GM03348 (cell line): ENCODE data around the gene RFPL1.
A peak's percentile ranks its signal among the peaks of the same experiment; 100 is the strongest.

Experiments used
- DNase-seq: peaks from one replicate; pipeline ENCODE4 v3.0.0; 2012; ENCODE audit warnings: low spot score

The RFPL1 gene

GRCh38 chr22:29443452-29443851 is 5.1 kb downstream of the RFPL1 start:
- no peak for DNase-seq

- DNase-seq, result no peak
Observed at GRCh38 chr22:29443861-29444792, 5.7 kb downstream of the RFPL1 start.

- no peak for DNase-seq
Observed at GRCh38 chr22:29445508-29445907, 7.1 kb downstream of the RFPL1 start.

GRCh38 chr22:29447906-29448305 is 9.5 kb downstream of the RFPL1 start:
- DNase-seq, result no peak

- no peak for DNase-seq
Observed at GRCh38 chr22:29449296-29449875, 11.0 kb downstream of the RFPL1 start.

- DNase-seq, result no peak
Observed at GRCh38 chr22:29450222-29450621, 11.8 kb downstream of the RFPL1 start.

- no peak for DNase-seq
Observed at GRCh38 chr22:29451863-29452262, 13.5 kb downstream of the RFPL1 start.

GRCh38 chr22:29454276-29454675 is 15.9 kb downstream of the RFPL1 start:
- no peak for DNase-seq

GRCh38 chr22:29456211-29456671 is 17.9 kb downstream of the RFPL1 start:
- no peak for DNase-seq

GRCh38 chr22:29457730-29458129 is 19.3 kb downstream of the RFPL1 start:
- DNase-seq, result peak; percentile 54

- peak; percentile 43 for DNase-seq
Observed at GRCh38 chr22:29458551-29458950, 20.2 kb downstream of the RFPL1 start.

GRCh38 chr22:29459773-29460172 is 21.4 kb downstream of the RFPL1 start:
- no peak for DNase-seq

GRCh38 chr22:29461263-29461662 is 22.9 kb downstream of the RFPL1 start:
- no peak for DNase-seq

GRCh38 chr22:29463629-29464028 is 25.2 kb downstream of the RFPL1 start:
- DNase-seq, result no peak

GRCh38 chr22:29464581-29464980 is 26.2 kb downstream of the RFPL1 start:
- DNase-seq, result no peak

GRCh38 chr22:29469755-29470154 is 31.4 kb downstream of the RFPL1 start:
- DNase-seq, result no peak

GRCh38 chr22:29470159-29470855 is 31.9 kb downstream of the RFPL1 start:
- DNase-seq, result peak; percentile 86

- DNase-seq, result no peak
Observed at GRCh38 chr22:29473001-29473400, 34.6 kb downstream of the RFPL1 start.

- DNase-seq, result no peak
Observed at GRCh38 chr22:29475550-29475949, 37.2 kb downstream of the RFPL1 start.

- DNase-seq, result no peak
Observed at GRCh38 chr22:29476116-29476515, 37.7 kb downstream of the RFPL1 start.

GRCh38 chr22:29477723-29478318 is 39.4 kb downstream of the RFPL1 start:
- no peak for DNase-seq
